GM12801 (cell line): ENCODE results near the gene ZC3H10.

ENCODE experiments used
- TF ChIP-seq, protein P1 (sequence below): IDR thresholded peaks from one replicate; pipeline ENCODE4 v1.5.1; 2011; ENCODE audit warnings: control low read depth; ENCODE audit not compliant: insufficient read length; ENCODE audit errors: extremely low read depth

The ZC3H10 gene, protein sequence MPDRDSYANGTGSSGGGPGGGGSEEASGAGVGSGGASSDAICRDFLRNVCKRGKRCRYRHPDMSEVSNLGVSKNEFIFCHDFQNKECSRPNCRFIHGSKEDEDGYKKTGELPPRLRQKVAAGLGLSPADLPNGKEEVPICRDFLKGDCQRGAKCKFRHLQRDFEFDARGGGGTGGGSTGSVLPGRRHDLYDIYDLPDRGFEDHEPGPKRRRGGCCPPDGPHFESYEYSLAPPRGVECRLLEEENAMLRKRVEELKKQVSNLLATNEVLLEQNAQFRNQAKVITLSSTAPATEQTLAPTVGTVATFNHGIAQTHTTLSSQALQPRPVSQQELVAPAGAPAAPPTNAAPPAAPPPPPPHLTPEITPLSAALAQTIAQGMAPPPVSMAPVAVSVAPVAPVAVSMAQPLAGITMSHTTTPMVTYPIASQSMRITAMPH

DNA sequence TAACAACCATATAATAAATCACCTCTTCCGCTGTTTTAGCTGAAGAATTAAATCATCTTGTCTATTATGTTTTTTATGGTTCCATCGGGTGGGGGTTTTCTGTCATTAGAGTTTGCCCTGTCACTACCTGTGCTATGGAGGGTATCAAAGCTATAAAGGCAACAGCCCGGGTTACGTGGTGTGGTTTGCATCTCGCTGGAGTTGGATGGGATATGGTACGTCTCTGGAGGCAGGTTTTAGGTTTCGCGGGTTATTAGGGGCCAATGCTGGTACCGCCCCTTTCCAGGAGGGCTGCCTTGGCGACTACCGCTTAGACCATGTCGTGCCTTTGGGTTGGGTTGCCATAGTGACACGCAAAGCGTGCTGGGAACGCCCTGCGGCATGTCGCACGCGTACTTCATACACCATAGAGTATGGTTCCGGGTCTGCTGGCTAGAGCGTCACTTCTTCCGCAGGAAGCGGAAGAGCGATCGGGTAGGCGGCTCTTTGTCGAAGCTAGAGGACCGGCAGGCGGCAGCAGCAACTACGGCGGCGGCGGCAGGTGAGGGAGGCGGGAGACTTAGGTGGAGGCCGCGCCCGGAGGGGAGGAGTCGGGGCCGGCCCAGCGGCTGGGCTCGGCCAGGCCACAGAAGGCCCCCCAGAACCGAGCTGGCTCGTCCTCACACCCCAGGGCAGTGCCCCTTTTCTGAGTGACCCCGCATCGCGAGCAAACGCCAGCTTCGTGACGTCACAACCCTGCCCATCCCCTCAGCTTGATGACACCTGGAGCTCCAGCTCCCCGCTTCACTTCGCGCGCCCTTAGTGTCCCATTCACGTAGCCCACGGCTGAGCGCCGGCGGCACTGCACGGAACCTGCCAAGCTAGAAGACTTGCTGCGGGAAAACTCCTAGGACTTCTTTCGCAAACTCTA lies at the start of gene ZC3H10:
Gene ZC3H10, plus strand, starts transcription at position 489 of the 910 bp plus-strand sequence. CDS start 2,297 bp downstream, outside the sequence.
- TF ChIP-seq, protein P1, sequence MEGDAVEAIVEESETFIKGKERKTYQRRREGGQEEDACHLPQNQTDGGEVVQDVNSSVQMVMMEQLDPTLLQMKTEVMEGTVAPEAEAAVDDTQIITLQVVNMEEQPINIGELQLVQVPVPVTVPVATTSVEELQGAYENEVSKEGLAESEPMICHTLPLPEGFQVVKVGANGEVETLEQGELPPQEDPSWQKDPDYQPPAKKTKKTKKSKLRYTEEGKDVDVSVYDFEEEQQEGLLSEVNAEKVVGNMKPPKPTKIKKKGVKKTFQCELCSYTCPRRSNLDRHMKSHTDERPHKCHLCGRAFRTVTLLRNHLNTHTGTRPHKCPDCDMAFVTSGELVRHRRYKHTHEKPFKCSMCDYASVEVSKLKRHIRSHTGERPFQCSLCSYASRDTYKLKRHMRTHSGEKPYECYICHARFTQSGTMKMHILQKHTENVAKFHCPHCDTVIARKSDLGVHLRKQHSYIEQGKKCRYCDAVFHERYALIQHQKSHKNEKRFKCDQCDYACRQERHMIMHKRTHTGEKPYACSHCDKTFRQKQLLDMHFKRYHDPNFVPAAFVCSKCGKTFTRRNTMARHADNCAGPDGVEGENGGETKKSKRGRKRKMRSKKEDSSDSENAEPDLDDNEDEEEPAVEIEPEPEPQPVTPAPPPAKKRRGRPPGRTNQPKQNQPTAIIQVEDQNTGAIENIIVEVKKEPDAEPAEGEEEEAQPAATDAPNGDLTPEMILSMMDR = no peak

DNA sequence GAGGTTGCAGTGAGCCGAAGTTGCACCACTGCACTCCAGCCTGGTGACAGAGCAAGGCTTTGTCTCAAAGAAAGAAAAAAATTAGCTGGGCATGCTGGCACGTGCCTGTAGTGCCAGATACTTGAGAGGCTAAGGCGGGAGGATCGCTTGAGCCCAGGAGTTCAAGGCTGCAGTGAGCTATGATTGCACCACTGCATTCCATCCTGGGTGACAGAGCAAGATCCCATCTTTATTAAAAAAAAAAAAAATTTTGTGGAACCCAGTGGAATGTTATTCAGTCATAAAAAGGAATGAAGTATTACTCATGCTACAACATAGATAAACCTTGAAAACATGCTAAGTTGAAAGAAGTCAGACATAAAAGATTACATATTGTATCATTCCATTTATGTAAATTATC lies 46.4 kb upstream of the ZC3H10 start:
- TF ChIP-seq, protein P1 = no peak

DNA sequence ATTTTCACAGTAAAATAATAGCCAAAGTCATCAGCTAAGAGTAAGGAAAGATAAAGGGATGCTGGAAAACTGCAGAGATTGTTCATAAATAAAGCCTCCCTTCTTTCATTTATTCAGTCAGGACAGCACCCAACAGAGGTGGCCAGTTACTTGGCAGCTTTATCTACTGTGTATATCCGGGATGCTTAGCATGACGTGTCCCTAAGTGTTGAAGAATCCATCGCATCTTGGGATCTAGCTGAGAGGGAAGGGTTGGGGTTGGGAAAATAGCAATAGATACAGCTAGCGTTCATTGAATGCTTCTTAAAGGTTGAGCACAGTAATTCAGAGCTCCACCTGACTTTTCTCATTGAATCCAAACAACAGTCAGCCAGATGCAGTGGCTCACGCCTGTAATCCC lies 43.7 kb upstream of the ZC3H10 start:
- TF ChIP-seq, protein P1 = no peak

DNA sequence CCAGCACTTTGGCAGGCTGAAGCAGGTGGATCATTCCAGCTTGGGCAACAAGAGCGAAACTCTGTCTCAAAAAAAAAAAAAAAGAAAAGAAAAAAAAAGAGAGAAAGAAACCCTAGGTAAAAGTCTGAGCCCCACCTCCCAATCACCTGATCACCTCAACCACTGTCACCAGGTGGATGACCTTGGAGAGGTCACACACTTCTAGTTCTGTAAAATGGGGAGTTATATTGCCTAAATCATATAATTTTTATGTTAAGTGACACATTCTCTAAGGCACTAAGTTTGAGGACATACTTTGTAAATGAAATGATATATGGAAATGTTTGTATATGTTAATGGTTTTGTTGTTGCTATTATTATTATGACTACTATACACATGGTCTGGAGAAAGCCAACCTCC lies 39.6 kb upstream of the ZC3H10 start:
- TF ChIP-seq, protein P1 = no peak

DNA sequence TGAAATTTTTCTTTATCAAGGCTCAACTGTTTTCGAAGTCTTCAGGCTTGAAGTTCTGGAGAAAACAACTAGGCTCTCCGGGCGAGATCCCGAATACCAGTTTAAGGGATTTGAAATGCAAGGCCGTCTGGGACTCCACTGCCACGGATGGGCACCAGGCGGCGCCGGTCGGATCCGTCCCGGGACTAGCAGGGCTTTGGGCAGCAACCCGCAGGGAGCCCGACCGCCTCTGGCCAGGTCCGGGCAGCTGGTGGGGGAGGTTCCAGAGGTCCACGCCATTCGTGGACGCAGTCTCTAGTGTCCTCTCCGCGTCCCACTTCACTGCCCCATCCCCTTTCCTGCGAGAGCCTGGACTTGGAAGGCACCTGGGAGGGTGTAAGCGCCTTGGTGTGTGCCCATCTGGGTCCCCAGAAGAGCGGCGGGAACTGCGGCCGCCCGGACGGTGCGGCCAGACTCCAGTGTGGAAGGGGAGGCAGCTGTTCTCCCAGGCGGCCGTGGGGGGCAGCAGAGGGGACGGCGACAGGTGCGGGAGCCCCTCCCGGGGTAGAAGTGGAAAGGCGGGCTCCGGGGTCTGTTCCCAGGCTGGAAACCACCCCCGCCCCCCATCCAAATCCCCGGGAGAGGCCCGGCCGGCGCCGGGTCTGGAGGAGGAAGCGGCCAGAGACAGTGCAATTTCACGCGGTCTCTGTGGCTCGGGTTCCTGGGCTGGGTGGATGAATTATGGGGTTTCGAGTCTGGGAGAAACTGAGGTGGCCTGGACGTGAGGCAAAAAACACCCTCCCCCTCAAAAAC lies 38.9 kb upstream of the ZC3H10 start:
- TF ChIP-seq, protein P1 = no peak

DNA sequence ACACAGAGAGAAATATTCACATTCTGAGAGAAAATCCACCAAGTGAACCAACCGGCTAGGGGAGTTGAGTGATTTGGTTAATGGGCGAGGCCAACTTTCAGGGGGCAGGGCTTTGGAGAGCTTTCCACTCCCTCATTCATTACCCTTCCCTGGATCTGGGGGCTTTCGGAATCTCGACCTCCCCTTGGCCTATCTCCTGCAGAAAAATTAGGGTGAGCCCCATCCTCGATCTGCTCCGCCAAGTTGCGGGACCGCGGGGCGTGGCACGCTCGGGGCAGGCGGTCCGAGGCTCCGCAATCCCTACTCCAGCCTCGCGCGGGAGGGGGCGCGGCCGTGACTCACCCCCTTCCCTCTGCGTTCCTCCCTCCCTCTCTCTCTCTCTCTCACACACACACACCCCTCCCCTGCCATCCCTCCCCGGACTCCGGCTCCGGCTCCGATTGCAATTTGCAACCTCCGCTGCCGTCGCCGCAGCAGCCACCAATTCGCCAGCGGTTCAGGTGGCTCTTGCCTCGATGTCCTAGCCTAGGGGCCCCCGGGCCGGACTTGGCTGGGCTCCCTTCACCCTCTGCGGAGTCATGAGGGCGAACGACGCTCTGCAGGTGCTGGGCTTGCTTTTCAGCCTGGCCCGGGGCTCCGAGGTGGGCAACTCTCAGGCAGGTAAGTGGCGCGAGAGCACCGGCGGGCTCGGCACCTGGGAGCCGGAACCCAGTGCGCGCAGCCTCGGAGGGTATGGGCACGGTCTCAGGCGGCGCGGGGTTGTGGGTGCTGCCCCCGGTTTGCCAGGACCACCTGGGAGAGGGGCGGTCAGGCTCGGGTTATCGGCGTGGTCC lies 38.1 kb upstream of the ZC3H10 start, which contains the start of gene ERBB3:
Gene ERBB3, plus strand, starts transcription at position 443 of the 833 bp plus-strand sequence. Its CDS starts 136 bp downstream, at position 579.
- TF ChIP-seq, protein P1 = no peak
